HEK293 (cell line): Measurements from ENCODE around the gene CTTN.

Source experiments
- TF ChIP-seq, protein P1 (sequence below): fragments of 450-650 bp; formaldehyde crosslinking; IDR thresholded peaks from 2 replicates; pipeline ENCODE4 v1.5.1; 2016; ENCODE audit warnings: missing biosample characterization, missing genetic modification characterization
- TF ChIP-seq, protein P2 (sequence below): fragments of 450-650 bp; formaldehyde crosslinking; IDR thresholded peaks from 2 replicates; pipeline ENCODE4 v1.5.1; 2016; ENCODE audit warnings: missing biosample characterization, missing genetic modification characterization
- TF ChIP-seq, protein P3 (sequence below): fragments of 450-650 bp; formaldehyde crosslinking; IDR thresholded peaks from 2 replicates; pipeline ENCODE4 v1.5.1; 2016; ENCODE audit warnings: missing biosample characterization, missing genetic modification characterization, low read depth
- TF ChIP-seq, protein P4 (sequence below): sonication (generic); formaldehyde crosslinking; IDR thresholded peaks from 2 replicates; pipeline ENCODE4 v1.8.1; 2022; ENCODE audit warnings: mild to moderate bottlenecking, moderate library complexity, missing genetic modification reagents

DNA sequence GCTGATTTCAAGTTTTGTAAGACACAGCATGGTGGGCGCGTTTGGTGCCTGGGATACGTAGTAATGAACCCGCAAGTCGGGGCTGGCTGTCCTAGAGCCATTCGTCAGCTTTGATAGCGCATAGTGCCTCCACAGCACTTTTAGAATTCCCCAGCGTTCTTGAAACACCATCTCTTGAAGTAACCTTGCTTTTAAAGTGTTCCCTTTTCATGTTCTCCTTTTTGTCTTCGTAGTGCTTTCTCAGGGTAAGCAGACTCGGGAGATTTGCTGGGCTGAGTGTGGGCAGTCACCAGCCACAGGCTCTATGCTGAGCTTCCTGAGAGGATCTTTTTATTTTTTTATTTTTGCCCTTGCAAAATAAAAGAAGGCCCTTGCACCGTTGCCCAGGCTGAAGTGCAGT, 39.6 kb upstream of the CTTN start:
- TF ChIP-seq, protein P1, sequence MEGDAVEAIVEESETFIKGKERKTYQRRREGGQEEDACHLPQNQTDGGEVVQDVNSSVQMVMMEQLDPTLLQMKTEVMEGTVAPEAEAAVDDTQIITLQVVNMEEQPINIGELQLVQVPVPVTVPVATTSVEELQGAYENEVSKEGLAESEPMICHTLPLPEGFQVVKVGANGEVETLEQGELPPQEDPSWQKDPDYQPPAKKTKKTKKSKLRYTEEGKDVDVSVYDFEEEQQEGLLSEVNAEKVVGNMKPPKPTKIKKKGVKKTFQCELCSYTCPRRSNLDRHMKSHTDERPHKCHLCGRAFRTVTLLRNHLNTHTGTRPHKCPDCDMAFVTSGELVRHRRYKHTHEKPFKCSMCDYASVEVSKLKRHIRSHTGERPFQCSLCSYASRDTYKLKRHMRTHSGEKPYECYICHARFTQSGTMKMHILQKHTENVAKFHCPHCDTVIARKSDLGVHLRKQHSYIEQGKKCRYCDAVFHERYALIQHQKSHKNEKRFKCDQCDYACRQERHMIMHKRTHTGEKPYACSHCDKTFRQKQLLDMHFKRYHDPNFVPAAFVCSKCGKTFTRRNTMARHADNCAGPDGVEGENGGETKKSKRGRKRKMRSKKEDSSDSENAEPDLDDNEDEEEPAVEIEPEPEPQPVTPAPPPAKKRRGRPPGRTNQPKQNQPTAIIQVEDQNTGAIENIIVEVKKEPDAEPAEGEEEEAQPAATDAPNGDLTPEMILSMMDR (tag by site-specific recombination) = no peak
- TF ChIP-seq, protein P2, sequence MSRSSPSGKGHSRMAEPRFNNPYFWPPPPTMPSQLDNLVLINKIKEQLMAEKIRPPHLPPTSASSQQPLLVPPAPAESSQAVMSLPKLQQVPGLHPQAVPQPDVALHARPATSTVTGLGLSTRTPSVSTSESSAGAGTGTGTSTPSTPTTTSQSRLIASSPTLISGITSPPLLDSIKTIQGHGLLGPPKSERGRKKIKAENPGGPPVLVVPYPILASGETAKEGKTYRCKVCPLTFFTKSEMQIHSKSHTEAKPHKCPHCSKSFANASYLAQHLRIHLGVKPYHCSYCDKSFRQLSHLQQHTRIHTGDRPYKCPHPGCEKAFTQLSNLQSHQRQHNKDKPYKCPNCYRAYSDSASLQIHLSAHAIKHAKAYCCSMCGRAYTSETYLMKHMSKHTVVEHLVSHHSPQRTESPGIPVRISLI (tag by site-specific recombination) = no peak
- TF ChIP-seq, protein P3, sequence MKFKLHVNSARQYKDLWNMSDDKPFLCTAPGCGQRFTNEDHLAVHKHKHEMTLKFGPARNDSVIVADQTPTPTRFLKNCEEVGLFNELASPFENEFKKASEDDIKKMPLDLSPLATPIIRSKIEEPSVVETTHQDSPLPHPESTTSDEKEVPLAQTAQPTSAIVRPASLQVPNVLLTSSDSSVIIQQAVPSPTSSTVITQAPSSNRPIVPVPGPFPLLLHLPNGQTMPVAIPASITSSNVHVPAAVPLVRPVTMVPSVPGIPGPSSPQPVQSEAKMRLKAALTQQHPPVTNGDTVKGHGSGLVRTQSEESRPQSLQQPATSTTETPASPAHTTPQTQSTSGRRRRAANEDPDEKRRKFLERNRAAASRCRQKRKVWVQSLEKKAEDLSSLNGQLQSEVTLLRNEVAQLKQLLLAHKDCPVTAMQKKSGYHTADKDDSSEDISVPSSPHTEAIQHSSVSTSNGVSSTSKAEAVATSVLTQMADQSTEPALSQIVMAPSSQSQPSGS (tag by site-specific recombination) = no peak
- TF ChIP-seq, protein P4, sequence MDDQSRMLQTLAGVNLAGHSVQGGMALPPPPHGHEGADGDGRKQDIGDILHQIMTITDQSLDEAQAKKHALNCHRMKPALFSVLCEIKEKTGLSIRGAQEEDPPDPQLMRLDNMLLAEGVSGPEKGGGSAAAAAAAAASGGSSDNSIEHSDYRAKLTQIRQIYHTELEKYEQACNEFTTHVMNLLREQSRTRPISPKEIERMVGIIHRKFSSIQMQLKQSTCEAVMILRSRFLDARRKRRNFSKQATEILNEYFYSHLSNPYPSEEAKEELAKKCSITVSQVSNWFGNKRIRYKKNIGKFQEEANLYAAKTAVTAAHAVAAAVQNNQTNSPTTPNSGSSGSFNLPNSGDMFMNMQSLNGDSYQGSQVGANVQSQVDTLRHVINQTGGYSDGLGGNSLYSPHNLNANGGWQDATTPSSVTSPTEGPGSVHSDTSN = no peak
